Endothelial cell of umbilical vein (primary cell): ENCODE results near the gene KIF6. TPM values are rescaled to one million over a fixed set of nuclear protein-coding genes. Genes with fewer than 3 reads are reported as not detected.

Source experiments
- BruUV-seq: library from RNA; stranded (reverse); fragments of 400-500 nt; replicated peaks from 2 replicates; lab custom pipeline; 2021; lab: Mats Ljungman, UMichigan
- CTCF ChIA-PET: fragments of 300-600, 350-600 bp; sonication (Branson Sonifier 250); formaldehyde crosslinking; loops from one replicate; lab custom pipeline; 2021; ENCODE audit warnings: antibody characterized with exemption, inconsistent platforms; lab: Charles Lee
- POLR2A ChIA-PET: fragments of 300-600, 350-600 bp; sonication (Branson Sonifier 250); formaldehyde crosslinking; loops from one replicate; lab custom pipeline; 2021; ENCODE audit warnings: antibody characterized with exemption, inconsistent platforms; lab: Charles Lee
- DNase-seq: peaks from one replicate; pipeline ENCODE4 v3.0.0-alpha.2; 2011; ENCODE audit warnings: low read depth, low spot score
- FAIRE-seq: peaks from 2 replicates; lab custom pipeline; 2011; peaks lifted over from hg19 to GRCh38; lab: Jason Lieb, UNC
- H2AFZ ChIP-seq: 2 replicates; pipeline ENCODE4 v1.6.0; 2012; ENCODE audit warnings: low read depth, low read length, control low read depth, inconsistent platforms
- H3K27ac ChIP-seq: 2 replicates; pipeline ENCODE4 v1.5.1; 2011; ENCODE audit warnings: low read depth, mild to moderate bottlenecking, control low read depth, low read length, moderate library complexity; ENCODE audit not compliant: insufficient read depth
- H3K27me3 ChIP-seq, 2 experiments: 2 replicates each; pipeline versions ENCODE4 v1.6.0 to v1.6.1; 2011; ENCODE audit warnings: low read length in 2 of 2, mixed read lengths in 1 of 2; ENCODE audit not compliant: control insufficient read depth in 2 of 2, insufficient read depth in 2 of 2
- H3K36me3 ChIP-seq, 2 experiments: 2 replicates in 1 of 2; 3 replicates in 1 of 2; pipeline ENCODE4 v1.5.1; 2011; ENCODE audit warnings: low read length in 2 of 2, mild to moderate bottlenecking in 1 of 2, moderate library complexity in 1 of 2; ENCODE audit not compliant: control insufficient read depth in 2 of 2, insufficient read depth in 2 of 2; ENCODE audit errors: extremely low read depth in 1 of 2
- H3K4me1 ChIP-seq: 3 replicates; pipeline ENCODE4 v1.5.1; 2011; ENCODE audit warnings: mild to moderate bottlenecking, low read length; ENCODE audit not compliant: control insufficient read depth, insufficient read depth; ENCODE audit errors: extremely low read depth
- H3K4me2 ChIP-seq: 2 replicates; pipeline ENCODE4 v1.6.1; 2011; ENCODE audit warnings: low read length, control low read depth, mixed read lengths; ENCODE audit not compliant: insufficient read depth
- H3K4me3 ChIP-seq, 3 experiments: fragments of 200-600 bp in 1 of 3; sonication (generic), shearing (Covaris generic) in 1 of 3; replicated peaks in 1 of 3; 2 replicates each; pipeline ENCODE4 v1.5.1; 2011 to 2016; ENCODE audit warnings: control low read depth in 3 of 3, low read length in 3 of 3, mild to moderate bottlenecking in 2 of 3, inconsistent platforms in 1 of 3, low read depth in 1 of 3, moderate library complexity in 1 of 3; ENCODE audit not compliant: insufficient read depth in 1 of 3
- H3K79me2 ChIP-seq: 2 replicates; pipeline ENCODE4 v1.6.0; 2012; ENCODE audit warnings: low read length, inconsistent platforms; ENCODE audit not compliant: control insufficient read depth, insufficient read depth
- H3K9ac ChIP-seq: replicated peaks from 2 replicates; pipeline ENCODE3; 2011; ENCODE audit warnings: low read length, control low read depth; ENCODE audit not compliant: insufficient read depth; ENCODE audit errors: extremely low read depth
- H3K9me1 ChIP-seq: replicated peaks from 3 replicates; pipeline ENCODE4 v1.6.0; 2011; ENCODE audit warnings: mild to moderate bottlenecking, low read length; ENCODE audit not compliant: control insufficient read depth, insufficient read depth; ENCODE audit errors: extremely low read depth
- H3K9me3 ChIP-seq: replicated peaks from 2 replicates; pipeline ENCODE4 v1.5.1; 2012; ENCODE audit warnings: low read length, inconsistent platforms; ENCODE audit not compliant: control insufficient read depth, insufficient read depth
- H4K20me1 ChIP-seq: replicated peaks from 2 replicates; pipeline ENCODE3; 2011; ENCODE audit warnings: mild to moderate bottlenecking, low read length; ENCODE audit not compliant: control insufficient read depth, insufficient read depth; ENCODE audit errors: extremely low read depth
- EZH2 ChIP-seq: IDR thresholded peaks from 2 replicates; pipeline ENCODE4 v1.6.1; 2012; ENCODE audit warnings: borderline replicate concordance, low read depth, mild to moderate bottlenecking, moderate library complexity, low read length, inconsistent platforms; ENCODE audit not compliant: severe bottlenecking
- FOS ChIP-seq: IDR thresholded peaks from 2 replicates; pipeline ENCODE4 v1.6.1; 2011; ENCODE audit warnings: mild to moderate bottlenecking, low read length, moderate library complexity, borderline replicate concordance; ENCODE audit not compliant: insufficient read depth
- GATA2 ChIP-seq: IDR thresholded peaks from 2 replicates; pipeline ENCODE4 v1.7.0; 2011; ENCODE audit warnings: low read depth, mild to moderate bottlenecking, moderate library complexity, mixed read lengths, low read length; ENCODE audit not compliant: insufficient read length, insufficient read depth
- JUN ChIP-seq: IDR thresholded peaks from 2 replicates; pipeline ENCODE4 v1.6.1; 2011; ENCODE audit warnings: borderline replicate concordance, low read depth; ENCODE audit not compliant: insufficient read length, insufficient read depth
- POLR2A ChIP-seq: IDR thresholded peaks from 2 replicates; pipeline ENCODE4 v1.6.1; 2012; ENCODE audit warnings: low read depth, mild to moderate bottlenecking, control low read depth, low read length
- POLR2AphosphoS5 ChIP-seq: IDR thresholded peaks from 2 replicates; pipeline ENCODE4 v1.6.1; 2012; ENCODE audit warnings: low read depth, mild to moderate bottlenecking, control low read depth, low read length, moderate library complexity; ENCODE audit not compliant: insufficient read depth
- dilution Hi-C: fragments of 300-500 bp; cut with MboI; formaldehyde crosslinking; loops from one replicate; pipeline ENCODE4 v1.15.0; 2019; ENCODE audit warnings: low sequenced_read_pairs; ENCODE audit not compliant: extremely low pct_ligation_motif_present
- intact Hi-C: fragments of 100-400 bp; cut with micrococcal nuclease; formaldehyde crosslinking; loops from one replicate; pipeline ENCODE4 v1.10.0; 2022
- polyA plus RNA-seq, 4 experiments: library from polyadenylated mRNA; depleted of rRNA in 3 of 4; stranded (reverse) in 3 of 4; unstranded in 1 of 4; fragments of >200 nt; gene quantifications; 2 replicates each; pipeline versions ENCODE4 v1.2.1 to v1.2.3, GENCODE V29; 2011 to 2012; ENCODE audit warnings: missing spikeins in 1 of 4
- total RNA-seq: library from RNA; stranded (reverse); gene quantifications from 2 replicates; pipeline ENCODE4 v1.2.3, GENCODE V29; 2021
- TF ChIP-seq, protein P1 (sequence below): IDR thresholded peaks from 2 replicates; pipeline ENCODE4 v1.6.1; 2011; ENCODE audit not compliant: insufficient read depth, insufficient read length
- TF ChIP-seq, protein P2 (sequence below), 2 donors: IDR thresholded peaks; 1 replicate in 1 of 2; 2 replicates in 1 of 2; pipeline ENCODE4 v1.5.1; 2011; ENCODE audit warnings: low read length in 2 of 2, mild to moderate bottlenecking in 2 of 2, moderate library complexity in 2 of 2, control low read depth in 1 of 2, inconsistent platforms in 1 of 2, low read depth in 1 of 2; ENCODE audit not compliant: insufficient read depth in 1 of 2; ENCODE audit errors: extremely low read depth in 1 of 2

Gene KIF6
- total and polyA plus RNA-seq, 2 donors (not counting 3 experiments of a cell fraction or from before 2014, with no cell fraction given): not detected

DNA sequence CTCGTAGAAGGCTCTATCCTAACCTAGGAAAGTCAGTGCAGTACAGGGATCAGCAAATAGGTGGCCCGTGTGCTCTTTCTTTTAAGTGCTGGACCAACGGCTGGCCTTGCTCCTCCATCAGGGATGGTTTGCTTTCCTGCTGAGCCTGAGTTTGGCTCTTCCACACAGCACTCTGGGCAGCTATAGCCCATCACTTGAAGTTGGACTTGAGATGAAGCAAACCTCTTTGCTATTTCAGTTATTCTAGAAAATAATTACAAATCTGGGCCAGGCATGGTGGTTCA, 335.8 kb downstream of the KIF6 start:
- Histone ChIP-seq H3K4me2 (no peak overlapping the region), H3K9me3 (no peaks in the 10 kb centered on the region), H4K20me1 (no peaks in the 10 kb centered on the region), H3K36me3 (no peaks in the 10 kb centered on the region), H3K4me1 (no peaks in the 10 kb centered on the region), H2AFZ (no peak overlapping the region), H3K4me3 (no peak overlapping the region), H3K9ac (no peak overlapping the region), H3K27me3 (no peaks in the 10 kb centered on the region), H3K27ac (no peak overlapping the region), H3K9me1 (no peaks in the 10 kb centered on the region), H3K79me2 (no peaks in the 10 kb centered on the region)
- ChIA-PET CTCF (no interaction called here), POLR2A (no interaction called here)
- intact Hi-C loops: no loop called here
- dilution Hi-C loops: no loop called here
- TF ChIP-seq, protein P1, sequence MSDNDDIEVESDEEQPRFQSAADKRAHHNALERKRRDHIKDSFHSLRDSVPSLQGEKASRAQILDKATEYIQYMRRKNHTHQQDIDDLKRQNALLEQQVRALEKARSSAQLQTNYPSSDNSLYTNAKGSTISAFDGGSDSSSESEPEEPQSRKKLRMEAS: no peak
- TF ChIP-seq JUN: no peak
- no peak for TF ChIP-seq EZH2
- TF ChIP-seq, protein P2, sequence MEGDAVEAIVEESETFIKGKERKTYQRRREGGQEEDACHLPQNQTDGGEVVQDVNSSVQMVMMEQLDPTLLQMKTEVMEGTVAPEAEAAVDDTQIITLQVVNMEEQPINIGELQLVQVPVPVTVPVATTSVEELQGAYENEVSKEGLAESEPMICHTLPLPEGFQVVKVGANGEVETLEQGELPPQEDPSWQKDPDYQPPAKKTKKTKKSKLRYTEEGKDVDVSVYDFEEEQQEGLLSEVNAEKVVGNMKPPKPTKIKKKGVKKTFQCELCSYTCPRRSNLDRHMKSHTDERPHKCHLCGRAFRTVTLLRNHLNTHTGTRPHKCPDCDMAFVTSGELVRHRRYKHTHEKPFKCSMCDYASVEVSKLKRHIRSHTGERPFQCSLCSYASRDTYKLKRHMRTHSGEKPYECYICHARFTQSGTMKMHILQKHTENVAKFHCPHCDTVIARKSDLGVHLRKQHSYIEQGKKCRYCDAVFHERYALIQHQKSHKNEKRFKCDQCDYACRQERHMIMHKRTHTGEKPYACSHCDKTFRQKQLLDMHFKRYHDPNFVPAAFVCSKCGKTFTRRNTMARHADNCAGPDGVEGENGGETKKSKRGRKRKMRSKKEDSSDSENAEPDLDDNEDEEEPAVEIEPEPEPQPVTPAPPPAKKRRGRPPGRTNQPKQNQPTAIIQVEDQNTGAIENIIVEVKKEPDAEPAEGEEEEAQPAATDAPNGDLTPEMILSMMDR (IDR thresholded peaks at IDR 0.05; ENCODE audit: extremely low read depth in 1 of 2, insufficient read depth in 1 of 2, low read depth in 1 of 2, low read length in 2 of 2): peak in 1 of 2 donors; percentile 12
- no peak for TF ChIP-seq POLR2A
- no peak for TF ChIP-seq GATA2
- no peak for TF ChIP-seq FOS
- no peak for TF ChIP-seq POLR2AphosphoS5
- DNase-seq: no peak
- BruUV-seq: no TSS peak
- FAIRE-seq: no peak
